ENCODE measurements around the gene C5orf52. TPM values are rescaled to one million over a fixed set of nuclear protein-coding genes. Genes with fewer than 3 reads are reported as not detected.

C5orf52 gene
- total RNA-seq, 1 experiment from 2014 or later = not detected

- no peak for TF ChIP-seq PREB (CRISPR knock-in tag; IDR thresholded peaks at IDR 0.05; ENCODE audit: borderline replicate concordance)
- TF ChIP-seq NR3C1 (CRISPR knock-in tag; conservative IDR thresholded peaks at IDR 0.05; ENCODE audit: low read depth) = no peak
- no peak for TF ChIP-seq SP1 (CRISPR knock-in tag; conservative IDR thresholded peaks at IDR 0.05)
- TF ChIP-seq ARID4B (CRISPR knock-in tag; IDR thresholded peaks at IDR 0.05; ENCODE audit: borderline replicate concordance) = no peak
- TF ChIP-seq ZMAT4 (CRISPR knock-in tag; IDR thresholded peaks at IDR 0.05) = no peak
- TF ChIP-seq SMAD4 (CRISPR knock-in tag; IDR thresholded peaks at IDR 0.05) = no peak
- no peak for TF ChIP-seq ZNF317 (CRISPR knock-in tag; IDR thresholded peaks at IDR 0.05; ENCODE audit: borderline replicate concordance, low read depth)
- no peak for TF ChIP-seq ZNF219 (CRISPR knock-in tag; IDR thresholded peaks at IDR 0.05; ENCODE audit: borderline replicate concordance)
Observed at GRCh38 chr5:157648275-157648990, 22.9 kb upstream of the C5orf52 start (continued).

- Mint-ChIP-seq H3K27me3 (ENCODE audit: low read depth) (peaks cover 32% of the 10 kb centered on the region), H3K4me3 (no peak overlapping the region), H3K27ac (no peak overlapping the region), H3K36me3 (peaks cover 14% of the 10 kb centered on the region), H3K4me1 (no peaks in the 10 kb centered on the region), H3K9me3 (peaks cover 17% of the 10 kb centered on the region)
- TF ChIP-seq ELF4 (CRISPR knock-in tag; IDR thresholded peaks at IDR 0.05; ENCODE audit: low read depth) (no peak), FOXP4 (CRISPR knock-in tag; IDR thresholded peaks at IDR 0.05) (no peak), NFATC4 (CRISPR knock-in tag; IDR thresholded peaks at IDR 0.05) (no peak), PRRX2 (CRISPR knock-in tag; IDR thresholded peaks at IDR 0.05) (no peak), ZNF219 (CRISPR knock-in tag; IDR thresholded peaks at IDR 0.05; ENCODE audit: borderline replicate concordance) (no peak), MXD4 (CRISPR knock-in tag; IDR thresholded peaks at IDR 0.05; ENCODE audit: borderline replicate concordance) (no peak), ZSCAN18 (CRISPR knock-in tag; IDR thresholded peaks at IDR 0.05) (no peak), CBFB (CRISPR knock-in tag; IDR thresholded peaks at IDR 0.05; ENCODE audit: low read depth) (no peak)
- ATAC-seq (no peak), DNase-seq (ENCODE audit: low spot score) (no peak)
- CTCF ChIA-PET = no interaction called here
- POLR2A ChIA-PET = no interaction called here
Observed at GRCh38 chr5:157649101-157649500, 22.2 kb upstream of the C5orf52 start.

All from WTC11 (cell line).